Neural cell (in vitro differentiated cells): ENCODE measurements around the gene SP110.

ENCODE experiments used
- CTCF ChIP-seq: fragments of 450-650 bp; IDR thresholded peaks from 2 replicates; pipeline ENCODE4 v1.5.1; 2014; ENCODE audit warnings: antibody characterized with exemption, mild to moderate bottlenecking, moderate library complexity; ENCODE audit not compliant: poor library complexity, severe bottlenecking
- EP300 ChIP-seq: fragments of 450-650 bp; conservative IDR thresholded peaks from 2 replicates; pipeline ENCODE4 v1.6.1; 2014; ENCODE audit warnings: antibody characterized with exemption, mild to moderate bottlenecking, moderate library complexity; ENCODE audit not compliant: poor library complexity, severe bottlenecking
- EZH2 ChIP-seq: fragments of 200-600, 300-800 bp; shearing (Covaris generic), sonication (generic); IDR thresholded peaks from 2 replicates; pipeline ENCODE4 v1.6.1; 2014; ENCODE audit warnings: antibody characterized with exemption, low read length, borderline replicate concordance, mild to moderate bottlenecking; ENCODE audit not compliant: insufficient read depth, poor library complexity, severe bottlenecking
- POLR2AphosphoS5 ChIP-seq: IDR thresholded peaks from 2 replicates; pipeline ENCODE4 v1.6.1; 2012
- RAD21 ChIP-seq: fragments of 450-650 bp; conservative IDR thresholded peaks from 2 replicates; pipeline ENCODE4 v1.6.1; 2014; ENCODE audit warnings: antibody characterized with exemption, mild to moderate bottlenecking, moderate library complexity
- REST ChIP-seq: IDR thresholded peaks from 2 replicates; pipeline ENCODE4 v1.6.1; 2012; ENCODE audit warnings: borderline replicate concordance
- SMC3 ChIP-seq: fragments of 450-650 bp; conservative IDR thresholded peaks from 2 replicates; pipeline ENCODE4 v1.6.1; 2014; ENCODE audit warnings: antibody characterized with exemption, mild to moderate bottlenecking, moderate library complexity; ENCODE audit not compliant: poor library complexity
- TAF1 ChIP-seq: IDR thresholded peaks from 2 replicates; pipeline ENCODE4 v1.6.1; 2012; ENCODE audit warnings: low read depth

GRCh38 chr2:230256733-230257332 lies 37.0 kb upstream of the SP110 start:
- TF ChIP-seq EP300 (no peak), CTCF (no peak), EZH2 (no peak), POLR2AphosphoS5 (no peak), TAF1 (no peak), RAD21 (no peak), SMC3 (no peak), REST (no peak)
